ENCODE measurements around the gene GRK5.

GRK5 gene

GRCh38 chr10:119498889-119499676, 291.7 kb downstream of the GRK5 start:
- no peak for DNase-seq (ENCODE audit: low read depth in 4 of 4, low spot score in 1 of 4)

GRCh38 chr10:119499677-119500002, 292.3 kb downstream of the GRK5 start:
- DNase-seq (ENCODE audit: low read depth in 4 of 4, low spot score in 1 of 4) = no peak

GRCh38 chr10:119500123-119500795, 292.9 kb downstream of the GRK5 start:
- DNase-seq (ENCODE audit: low read depth in 4 of 4, low spot score in 1 of 4) = no peak

GRCh38 chr10:119500821-119501220, 293.4 kb downstream of the GRK5 start:
- no peak for DNase-seq (ENCODE audit: low read depth in 4 of 4, low spot score in 1 of 4)

- no peak for DNase-seq (ENCODE audit: low read depth in 4 of 4, low spot score in 1 of 4)
Measured at GRCh38 chr10:119501690-119502089, 294.3 kb downstream of the GRK5 start.

- peak in 3 of 4 experiments; percentile 38 to 63 (median 62) for DNase-seq (ENCODE audit: low read depth in 4 of 4, low spot score in 1 of 4)
Measured at GRCh38 chr10:119502209-119502608, 294.8 kb downstream of the GRK5 start.

GRCh38 chr10:119502618-119503155, 295.3 kb downstream of the GRK5 start:
- no peak for DNase-seq (ENCODE audit: low read depth in 4 of 4, low spot score in 1 of 4)

- DNase-seq (ENCODE audit: low read depth in 4 of 4, low spot score in 1 of 4) = no peak
Measured at GRCh38 chr10:119503821-119504220, 296.4 kb downstream of the GRK5 start.

GRCh38 chr10:119504651-119505050, 297.3 kb downstream of the GRK5 start:
- DNase-seq (ENCODE audit: low read depth in 4 of 4, low spot score in 1 of 4) = no peak

- DNase-seq (ENCODE audit: low read depth in 4 of 4, low spot score in 1 of 4) = no peak
Measured at GRCh38 chr10:119505131-119505551, 297.8 kb downstream of the GRK5 start.

Measured in stimulated activated CD4-positive, alpha-beta T cell treated with anti-CD3 and anti-CD28 coated beads, Interleukin-1b, Interleukin-23, amount 100 ng/mL, for 24 hours (primary cell).